Measurements from ENCODE around the gene KLHDC3.

GRCh38 chr6:43059168-43060033 lies 45.4 kb downstream of the KLHDC3 start, which contains the start of the genes KLC4 and MRPL2:
- TF ChIP-seq POLR2A (IDR thresholded peaks at IDR 0.05; ENCODE audit: low read depth, low read length) (peak; percentile 88), PAX5 (IDR thresholded peaks at IDR 0.05; ENCODE audit: insufficient read depth, low read length, severe bottlenecking) (no peak), POLR2AphosphoS5 (IDR thresholded peaks at IDR 0.05; ENCODE audit: low read depth, low read length) (peak; percentile 86), TAF1 (IDR thresholded peaks at IDR 0.05; ENCODE audit: low read depth, low read length) (peak; percentile 72), POU2F2 (IDR thresholded peaks at IDR 0.05; ENCODE audit: low read depth, low read length) (no peak), SPI1 (IDR thresholded peaks at IDR 0.05; ENCODE audit: low read depth, low read length) (no peak)

All from GM12891 (cell line).